Prostate gland (tissue), 2 donors: ENCODE measurements around the gene GRPR.

Source experiments
- CTCF ChIP-seq, 4 experiments: fragments of 200-600 bp in 2 of 4; fragments of 450-650 bp in 2 of 4; sonication (generic) in 2 of 4; IDR thresholded peaks; 1 replicate in 3 of 4; 2 replicates in 1 of 4; pipeline ENCODE4 v1.5.1; 2016 to 2019; ENCODE audit warnings: antibody characterized with exemption in 4 of 4, mild to moderate bottlenecking in 2 of 4, moderate library complexity in 2 of 4
- POLR2A ChIP-seq: fragments of 450-650 bp; IDR thresholded peaks from one replicate; pipeline ENCODE4 v1.6.1; 2016; ENCODE audit warnings: antibody characterized with exemption, mild to moderate bottlenecking

DNA sequence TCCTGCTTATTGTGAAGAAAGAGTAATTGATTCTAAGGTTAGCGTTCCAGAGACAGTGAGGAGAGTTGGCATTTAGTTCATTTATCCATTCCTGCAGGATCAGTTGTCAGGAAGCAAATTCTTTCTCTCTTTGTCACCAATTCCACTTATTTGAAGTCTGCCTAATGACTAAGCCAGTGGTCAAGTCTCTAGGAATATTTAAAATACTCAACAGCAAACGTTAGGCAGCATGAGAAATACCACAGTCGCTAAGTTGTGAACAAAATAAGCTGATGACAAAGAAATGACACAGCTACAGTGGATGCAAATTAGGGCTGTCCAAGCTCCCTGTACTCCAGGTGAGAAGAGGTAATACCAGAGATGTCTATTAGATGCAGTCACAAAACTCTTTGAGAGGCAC lies 37.4 kb downstream of the GRPR start:
- TF ChIP-seq CTCF (IDR thresholded peaks at IDR 0.05): no peak
- no peak for TF ChIP-seq POLR2A
